ENCODE data around the gene ATIC.

The ATIC gene

GRCh38 chr2:215315301-215315700 lies 3.4 kb downstream of the ATIC start:
- no peak for DNase-seq
- Histone ChIP-seq H3K27ac (no peak overlapping the region), H3K27me3 (replicated peaks) (no peaks in the 10 kb centered on the region), H3K36me3 (replicated peaks) (peaks cover 13% of the 10 kb centered on the region), H3K4me3 (ENCODE audit: low read depth, low read length) (no peak overlapping the region)
- no peak for TF ChIP-seq CTCF (IDR thresholded peaks at IDR 0.05; ENCODE audit: low read depth, low read length, missing control alignments)
- in situ Hi-C loops (cut with HindIII; ENCODE audit: low pct_ligation_motif_present, low sequenced_read_pairs) = no loop called here

GRCh38 chr2:215316336-215316735 lies 4.5 kb downstream of the ATIC start:
- no peak for TF ChIP-seq CTCF (IDR thresholded peaks at IDR 0.05; ENCODE audit: low read depth, low read length, missing control alignments)
- in situ Hi-C loops (cut with HindIII; ENCODE audit: low pct_ligation_motif_present, low sequenced_read_pairs) = no loop called here
- Histone ChIP-seq H3K4me3 (ENCODE audit: low read depth, low read length) (no peak overlapping the region), H3K27me3 (replicated peaks) (no peaks in the 10 kb centered on the region), H3K27ac (no peak overlapping the region), H3K36me3 (replicated peaks) (peaks cover 20% of the 10 kb centered on the region)
- no peak for DNase-seq

GRCh38 chr2:215319500-215319899 lies 7.6 kb downstream of the ATIC start:
- Histone ChIP-seq H3K27me3 (replicated peaks) (no peaks in the 10 kb centered on the region), H3K36me3 (replicated peaks) (peaks cover 22% of the 10 kb centered on the region), H3K27ac (no peak overlapping the region), H3K4me3 (ENCODE audit: low read depth, low read length) (no peak overlapping the region)
- no peak for DNase-seq
- TF ChIP-seq CTCF (IDR thresholded peaks at IDR 0.05; ENCODE audit: low read depth, low read length, missing control alignments) = no peak
- in situ Hi-C loops (cut with HindIII; ENCODE audit: low pct_ligation_motif_present, low sequenced_read_pairs) = no loop called here

- Histone ChIP-seq H3K27me3 (replicated peaks) (no peaks in the 10 kb centered on the region), H3K27ac (no peak overlapping the region), H3K4me3 (ENCODE audit: low read depth, low read length) (no peak overlapping the region), H3K36me3 (replicated peaks) (peaks cover 24% of the 10 kb centered on the region)
- TF ChIP-seq CTCF (IDR thresholded peaks at IDR 0.05; ENCODE audit: low read depth, low read length, missing control alignments) = no peak
- no peak for DNase-seq
- in situ Hi-C loops (cut with HindIII; ENCODE audit: low pct_ligation_motif_present, low sequenced_read_pairs) = no loop called here
Measured at GRCh38 chr2:215320102-215320501, 8.2 kb downstream of the ATIC start.

- in situ Hi-C loops (cut with HindIII; ENCODE audit: low pct_ligation_motif_present, low sequenced_read_pairs) = no loop called here
- Histone ChIP-seq H3K4me3 (ENCODE audit: low read depth, low read length) (no peak overlapping the region), H3K36me3 (replicated peaks) (peaks cover 26% of the 10 kb centered on the region), H3K27ac (no peak overlapping the region), H3K27me3 (replicated peaks) (no peaks in the 10 kb centered on the region)
- TF ChIP-seq CTCF (IDR thresholded peaks at IDR 0.05; ENCODE audit: low read depth, low read length, missing control alignments) = no peak
- DNase-seq = no peak
Measured at GRCh38 chr2:215320679-215321078, 8.8 kb downstream of the ATIC start.

GRCh38 chr2:215324811-215325210 lies 13.0 kb downstream of the ATIC start:
- TF ChIP-seq CTCF (IDR thresholded peaks at IDR 0.05; ENCODE audit: low read depth, low read length, missing control alignments) = no peak
- no peak overlapping the region for H3K4me3 ChIP-seq (ENCODE audit: low read depth, low read length)
- H3K36me3 ChIP-seq (replicated peaks) = peaks cover 42% of the 10 kb centered on the region
- in situ Hi-C loops (cut with HindIII; ENCODE audit: low pct_ligation_motif_present, low sequenced_read_pairs) = no loop called here
- DNase-seq = no peak
- no peak overlapping the region for H3K27ac ChIP-seq
- no peaks in the 10 kb centered on the region for H3K27me3 ChIP-seq (replicated peaks)
